IMR-90 (cell line): ENCODE data around the gene SUGCT.

Source experiments
- BHLHE40 ChIP-seq: fragments of 150-350 bp; IDR thresholded peaks from 2 replicates; pipeline ENCODE4 v1.6.1; 2016; ENCODE audit warnings: mild to moderate bottlenecking, low read depth, low read length
- CTCF ChIP-seq: conservative IDR thresholded peaks from 2 replicates; pipeline ENCODE4 v1.5.1; 2012; ENCODE audit warnings: mild to moderate bottlenecking, low read depth, low read length, improper control_type of control experiment
- MAFK ChIP-seq: IDR thresholded peaks from 2 replicates; pipeline ENCODE4 v1.6.1; 2012; ENCODE audit warnings: low read depth, low read length, improper control_type of control experiment
- MAZ ChIP-seq: IDR thresholded peaks from 2 replicates; pipeline ENCODE4 v1.6.1; 2012; ENCODE audit warnings: low read depth, mild to moderate bottlenecking, low read length, improper control_type of control experiment, moderate library complexity, borderline replicate concordance
- POLR2A ChIP-seq: IDR thresholded peaks from 2 replicates; pipeline ENCODE4 v1.6.1; 2012; ENCODE audit warnings: mild to moderate bottlenecking, low read depth, low read length
- RAD21 ChIP-seq: IDR thresholded peaks from 2 replicates; pipeline ENCODE4 v1.6.1; 2012; ENCODE audit warnings: low read length, improper control_type of control experiment
- RCOR1 ChIP-seq: IDR thresholded peaks from 2 replicates; pipeline ENCODE4 v1.6.1; 2012; ENCODE audit warnings: mild to moderate bottlenecking, low read length, improper control_type of control experiment; ENCODE audit not compliant: insufficient replicate concordance
- SMC3 ChIP-seq: fragments of 150-350 bp; IDR thresholded peaks from 2 replicates; pipeline ENCODE4 v1.6.1; 2016; ENCODE audit warnings: low read depth, mild to moderate bottlenecking, antibody characterized with exemption, low read length, moderate library complexity
- USF2 ChIP-seq: fragments of 150-350 bp; IDR thresholded peaks from 2 replicates; pipeline ENCODE4 v1.6.1; 2017; ENCODE audit warnings: mild to moderate bottlenecking, antibody characterized with exemption, low read length, low read depth

GRCh38 chr7:40437498-40437897 is 302.7 kb downstream of the SUGCT start:
- TF ChIP-seq USF2 (no peak), CTCF (no peak), POLR2A (no peak), SMC3 (no peak), BHLHE40 (no peak), MAFK (no peak), RCOR1 (peak; percentile 62), RAD21 (no peak), MAZ (no peak)
